Vagina (tissue), 2 donors: Measurements from ENCODE around the gene ZNF536.

Experiments used
- POLR2A ChIP-seq, 2 donors: fragments of 450-650 bp; IDR thresholded peaks; one replicate each; pipeline ENCODE4 v1.6.1; 2017; ENCODE audit warnings: antibody characterized with exemption in 2 of 2, mild to moderate bottlenecking in 2 of 2, moderate library complexity in 2 of 2
- POLR2AphosphoS5 ChIP-seq, 2 donors: sonication (generic); formaldehyde crosslinking; IDR thresholded peaks; one replicate each; pipeline ENCODE4 v1.9.0; 2017; ENCODE audit warnings: antibody characterized with exemption in 2 of 2, mild to moderate bottlenecking in 2 of 2, low read depth in 1 of 2; ENCODE audit not compliant: insufficient read depth in 1 of 2

- TF ChIP-seq POLR2A (IDR thresholded peaks at IDR 0.05) (no peak), POLR2AphosphoS5 (IDR thresholded peaks at IDR 0.05; ENCODE audit: insufficient read depth in 1 of 2, low read depth in 1 of 2) (no peak)
Observed at GRCh38 chr19:30334841-30335240, 37.3 kb upstream of the ZNF536 start.
